ENCODE data around the gene ZBTB25.
A peak's percentile ranks its signal among the peaks of the same experiment; 100 is the strongest.

ZBTB25 gene

DNA sequence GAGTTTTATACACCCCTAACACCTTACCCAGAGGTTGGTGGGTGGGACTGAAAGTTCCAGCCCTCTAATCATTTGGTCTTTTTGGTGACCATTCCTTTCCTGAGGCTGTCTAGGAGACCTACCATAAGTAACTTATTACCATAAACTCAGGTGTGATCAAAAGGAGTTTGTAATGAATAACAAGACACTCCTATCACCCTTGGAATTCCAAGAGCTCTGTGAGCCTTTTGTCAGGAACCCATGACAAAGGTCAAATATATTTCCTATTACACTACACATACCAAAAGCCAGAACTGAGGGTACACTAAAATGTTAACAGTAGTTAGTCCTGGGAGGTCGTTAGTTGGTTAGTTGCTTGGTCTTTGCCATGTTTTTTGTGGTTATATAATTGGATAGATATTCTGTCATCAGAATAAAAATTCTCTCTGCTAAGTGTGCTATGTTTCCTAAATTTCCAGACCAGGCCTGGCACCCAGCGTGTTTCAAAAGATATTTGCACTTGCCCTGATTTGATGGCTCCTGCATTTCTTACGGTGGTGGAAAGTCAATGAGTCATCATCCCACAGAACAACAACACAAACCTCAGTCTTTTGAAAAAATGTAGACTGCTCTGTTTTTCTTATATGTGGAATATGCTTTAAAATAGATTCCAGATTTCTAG, 65.3 kb downstream of the ZBTB25 start:
- DNase-seq: no peak

DNA sequence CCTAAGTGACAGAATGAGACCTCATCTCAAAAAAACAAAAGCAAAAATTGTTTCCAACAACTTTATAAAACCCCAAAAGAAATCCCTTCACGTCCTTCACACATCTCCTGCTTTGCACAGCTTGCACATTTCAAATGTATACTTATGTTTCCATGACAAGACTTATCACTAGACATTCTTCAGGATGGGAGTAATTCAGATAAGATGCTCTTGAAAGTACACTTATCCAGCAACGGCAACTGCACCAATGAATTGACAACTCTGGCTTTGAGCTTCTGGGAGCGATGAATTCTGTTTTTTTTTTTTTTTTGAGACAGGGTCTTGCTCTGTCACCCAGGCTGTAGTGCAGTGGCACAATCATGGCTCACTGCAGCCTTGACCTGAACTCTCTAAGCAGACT, 69.1 kb downstream of the ZBTB25 start:
- DNase-seq: no peak

DNA sequence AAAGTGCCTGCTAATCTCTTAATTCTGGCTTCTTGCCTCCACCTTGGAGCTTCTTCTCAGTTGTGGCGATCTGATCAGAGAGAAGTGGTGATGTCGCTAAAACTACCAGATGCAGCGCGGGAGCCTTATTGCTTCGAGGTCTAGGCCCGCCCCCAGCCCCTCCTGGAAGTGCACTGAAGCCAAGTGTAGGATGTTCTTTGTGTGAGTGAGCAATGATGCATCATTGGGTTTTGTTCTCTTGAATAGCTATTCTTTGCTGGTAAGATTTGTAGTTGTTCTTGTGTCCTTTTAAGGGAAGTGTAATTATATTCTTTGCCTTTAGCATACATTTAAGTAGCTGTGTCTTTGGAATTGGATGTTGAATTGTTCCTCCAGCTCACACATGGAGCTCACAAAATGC, 79.7 kb downstream of the ZBTB25 start:
- DNase-seq: no peak

DNA sequence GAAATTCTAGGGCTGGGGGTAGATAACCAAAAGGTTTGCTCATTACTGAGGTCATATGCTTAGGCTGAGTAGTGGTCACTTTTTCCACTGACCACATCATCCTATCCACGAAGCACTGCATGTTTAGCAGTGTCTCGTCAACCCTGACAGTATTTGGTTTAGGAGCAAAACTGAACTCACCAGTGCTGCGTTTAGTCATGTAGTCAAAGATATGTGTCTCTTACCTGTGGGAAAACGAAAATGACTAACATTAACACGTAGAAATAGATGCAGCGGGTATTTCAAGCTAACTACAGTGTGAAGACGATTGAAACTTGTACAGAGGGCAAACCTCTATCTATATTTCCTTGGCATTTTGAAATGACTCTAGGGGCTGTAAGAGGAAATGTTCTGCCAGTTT, 80.9 kb downstream of the ZBTB25 start:
- DNase-seq: no peak

DNA sequence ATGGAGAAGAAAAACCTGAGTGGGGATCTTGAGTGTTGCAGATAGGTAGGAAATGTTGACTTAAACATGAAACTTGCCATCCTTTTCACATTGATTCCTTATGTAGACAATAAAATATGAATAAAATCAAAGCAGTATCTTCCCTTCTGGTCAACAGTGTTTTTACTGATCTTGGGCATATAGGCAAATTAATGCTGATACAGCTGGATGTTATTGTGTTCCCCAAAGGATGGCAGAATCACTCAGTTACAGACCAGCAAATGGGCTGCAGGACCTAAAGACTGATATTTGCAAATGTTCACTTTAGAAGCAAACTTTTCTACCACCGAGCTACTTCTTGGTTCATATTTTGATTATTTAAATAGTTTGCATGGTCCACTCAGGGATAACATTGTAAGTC, 81.6 kb downstream of the ZBTB25 start:
- DNase-seq: no peak

DNA sequence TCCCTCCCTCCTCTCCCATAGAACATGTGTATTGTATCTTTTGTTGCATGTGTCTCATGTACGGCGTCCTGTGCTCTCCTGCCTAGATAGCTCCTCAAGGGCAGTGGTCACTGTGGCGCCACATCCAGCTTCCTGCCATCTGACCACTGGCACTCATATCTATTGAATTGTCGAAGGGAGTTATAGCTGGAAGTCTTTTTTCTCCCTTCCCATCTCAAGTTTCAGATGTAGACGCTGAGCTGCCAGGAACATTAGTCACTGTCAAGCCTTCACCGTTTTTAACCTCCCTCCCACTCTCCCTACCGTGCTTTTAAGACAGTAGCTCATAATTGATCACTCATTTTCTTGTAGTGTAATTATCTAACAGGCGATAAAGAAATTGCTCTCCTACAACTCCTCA, 82.5 kb downstream of the ZBTB25 start:
- no peak for DNase-seq

DNA sequence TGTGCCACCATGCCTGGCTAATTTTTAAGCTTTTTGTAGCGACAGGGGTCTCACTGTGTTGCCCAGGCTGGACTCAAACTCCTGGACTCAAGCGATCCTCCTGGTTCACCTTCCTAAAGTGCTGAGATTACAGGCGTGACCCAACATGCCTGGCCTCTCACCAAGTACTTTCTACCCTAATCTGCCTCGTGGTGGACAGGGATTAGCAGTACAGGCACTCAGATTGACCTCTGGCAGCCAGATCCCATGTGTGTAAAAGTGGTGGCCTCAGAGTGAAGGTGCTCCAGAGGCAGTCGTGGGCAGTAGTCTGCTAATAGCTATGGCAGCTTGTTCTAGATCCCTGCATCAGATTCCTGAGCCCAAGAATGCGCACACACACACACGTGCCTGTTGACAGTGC, 84.6 kb downstream of the ZBTB25 start:
- DNase-seq: no peak

DNA sequence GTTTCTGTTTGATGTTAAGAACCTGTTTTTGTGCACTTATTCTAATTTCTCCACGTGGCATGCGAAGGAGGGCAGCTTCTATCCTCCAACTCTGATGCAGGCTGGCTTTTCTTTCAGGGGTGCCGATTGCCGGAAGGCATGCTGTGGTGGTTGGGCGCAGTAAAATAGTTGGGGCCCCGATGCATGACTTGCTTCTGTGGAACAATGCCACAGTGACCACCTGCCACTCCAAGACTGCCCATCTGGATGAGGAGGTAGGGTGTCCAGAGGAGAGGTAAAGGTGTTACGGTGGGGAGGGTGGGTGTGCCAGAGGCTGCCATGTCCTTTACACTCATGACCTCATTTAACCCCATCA, 85.9 kb downstream of the ZBTB25 start:
- DNase-seq: no peak

DNA sequence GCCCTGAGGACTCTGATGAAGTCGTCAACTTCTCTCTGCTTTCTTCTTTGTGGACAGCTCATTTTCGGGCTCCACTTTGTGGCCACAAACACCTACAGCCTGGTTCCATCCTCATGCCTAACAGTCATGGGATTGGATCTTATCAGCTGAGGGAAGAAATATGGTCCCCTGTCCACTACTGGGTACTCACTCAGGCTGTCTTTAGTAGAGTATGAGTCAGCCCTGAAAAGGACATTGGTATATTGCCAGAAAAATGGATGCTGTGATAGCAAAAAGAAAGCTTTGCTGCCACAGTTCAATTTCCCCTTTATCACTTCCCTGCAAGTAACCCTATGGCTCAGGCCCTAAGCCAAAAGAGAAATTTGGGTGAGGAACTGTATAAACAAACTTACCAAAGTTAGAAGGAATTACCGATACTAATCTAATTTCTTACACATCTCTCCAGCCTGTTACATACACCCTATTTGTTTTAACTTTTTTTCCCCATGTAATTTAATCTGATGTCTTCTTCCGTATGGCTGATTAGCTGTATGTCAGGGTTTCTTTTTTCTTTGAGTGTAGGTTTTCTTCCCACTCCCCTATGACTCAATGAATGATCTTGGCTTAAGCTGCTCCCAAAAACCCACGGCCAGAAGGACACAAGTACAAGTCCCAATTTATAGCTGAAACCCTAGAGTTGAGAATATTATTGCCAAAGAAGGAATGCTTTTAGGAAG, 86.4 kb downstream of the ZBTB25 start:
- peak; percentile 38 for DNase-seq

DNA sequence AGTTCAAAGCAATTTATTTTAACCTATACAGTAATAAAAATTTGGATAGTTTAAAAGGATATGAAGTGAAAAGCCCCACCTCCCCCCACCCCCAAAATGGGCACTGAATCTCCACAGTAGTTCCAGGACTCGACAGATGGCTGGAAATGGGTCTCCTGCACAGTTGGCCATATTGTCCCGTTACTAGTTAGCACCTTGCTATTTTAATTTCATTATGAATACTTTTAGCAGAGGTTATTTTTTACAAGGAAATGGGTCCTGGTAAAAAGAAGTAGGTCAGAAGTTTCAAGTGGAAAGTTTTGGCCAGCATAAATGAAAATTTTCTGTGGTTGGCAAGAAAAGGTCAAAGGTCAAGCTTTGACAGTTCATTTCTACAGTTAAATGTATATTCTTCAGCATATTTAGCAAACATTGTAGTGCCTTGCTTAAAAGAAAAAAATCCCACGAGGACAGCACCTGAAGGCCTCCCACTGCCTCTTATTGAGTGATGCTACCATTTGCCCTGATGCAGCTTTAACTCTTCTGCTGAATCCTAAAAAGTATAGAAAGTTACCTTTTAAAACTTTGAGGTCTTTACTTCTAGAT, 87.2 kb downstream of the ZBTB25 start:
- DNase-seq: no peak

DNA sequence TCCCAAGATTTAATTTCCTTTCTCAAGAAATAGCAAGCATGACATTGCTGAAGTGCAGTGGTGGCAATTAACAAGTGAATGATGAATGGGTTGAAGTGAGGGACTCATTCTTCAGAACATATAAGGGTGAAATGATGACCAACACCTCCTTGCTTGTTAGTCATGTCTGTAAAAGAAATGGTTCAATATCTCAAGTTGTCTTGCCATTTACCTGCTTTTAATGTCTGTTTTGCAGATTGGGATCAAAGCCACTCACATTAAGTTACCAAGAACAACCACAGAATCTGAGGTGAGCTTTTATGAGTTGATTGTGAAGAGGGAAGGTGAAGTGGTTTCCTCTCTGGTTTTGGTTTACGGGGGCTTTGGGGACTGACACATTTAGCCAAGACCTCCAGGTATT, 91.4 kb downstream of the ZBTB25 start:
- DNase-seq: no peak

DNA sequence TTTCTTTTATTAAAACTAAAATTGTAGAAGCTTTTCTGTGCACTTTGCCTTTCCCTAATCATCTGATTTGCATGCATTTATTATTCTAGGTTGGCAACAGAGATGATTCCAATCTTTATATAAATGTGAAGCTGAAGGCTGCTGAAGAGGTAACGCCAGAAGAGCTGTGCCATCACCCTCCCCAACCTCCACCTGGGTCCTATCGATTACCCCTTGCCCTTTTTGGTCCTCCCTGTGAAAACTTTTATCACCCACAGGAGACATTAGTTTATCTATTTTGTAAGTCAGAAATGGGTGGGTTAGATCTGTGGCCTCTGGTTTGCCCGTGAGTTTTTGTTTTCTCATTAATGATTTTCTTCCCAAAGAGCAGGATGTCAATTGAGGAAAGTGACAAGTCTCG, 92.6 kb downstream of the ZBTB25 start:
- no peak for DNase-seq

DNA sequence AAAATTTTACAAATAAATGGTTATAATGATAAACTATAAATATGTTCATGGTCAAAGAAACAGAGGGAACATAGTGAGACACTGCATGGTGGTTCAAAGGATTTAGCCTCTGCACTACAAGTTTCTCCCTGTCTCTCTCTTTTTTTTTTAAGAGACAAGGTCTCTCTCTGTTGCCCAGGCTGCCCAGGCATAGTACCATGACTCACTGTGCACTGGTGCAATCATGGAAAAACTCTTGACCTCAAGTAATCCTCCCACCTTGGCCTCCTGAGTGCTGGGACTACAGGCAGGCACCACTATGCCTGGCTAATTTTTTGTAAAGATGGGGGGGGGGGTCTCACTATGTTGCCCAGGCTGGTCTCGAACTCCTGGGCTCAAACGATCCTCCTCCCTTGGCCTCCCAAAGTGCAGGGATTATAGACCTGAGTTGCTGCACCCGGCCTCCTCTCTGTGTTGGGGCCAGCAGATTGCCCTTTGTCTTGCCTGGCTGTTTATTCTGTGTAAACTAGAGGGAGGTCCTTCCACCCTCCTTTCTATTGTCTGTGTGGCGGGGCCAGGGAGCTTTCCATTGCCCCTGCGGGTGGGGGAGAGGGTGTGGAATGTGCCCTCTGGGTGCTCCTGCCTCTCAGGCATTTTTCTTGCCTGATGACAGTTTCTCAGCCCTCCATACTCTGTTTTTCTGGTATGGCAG, 93.4 kb downstream of the ZBTB25 start:
- peak; percentile 7 for DNase-seq

DNA sequence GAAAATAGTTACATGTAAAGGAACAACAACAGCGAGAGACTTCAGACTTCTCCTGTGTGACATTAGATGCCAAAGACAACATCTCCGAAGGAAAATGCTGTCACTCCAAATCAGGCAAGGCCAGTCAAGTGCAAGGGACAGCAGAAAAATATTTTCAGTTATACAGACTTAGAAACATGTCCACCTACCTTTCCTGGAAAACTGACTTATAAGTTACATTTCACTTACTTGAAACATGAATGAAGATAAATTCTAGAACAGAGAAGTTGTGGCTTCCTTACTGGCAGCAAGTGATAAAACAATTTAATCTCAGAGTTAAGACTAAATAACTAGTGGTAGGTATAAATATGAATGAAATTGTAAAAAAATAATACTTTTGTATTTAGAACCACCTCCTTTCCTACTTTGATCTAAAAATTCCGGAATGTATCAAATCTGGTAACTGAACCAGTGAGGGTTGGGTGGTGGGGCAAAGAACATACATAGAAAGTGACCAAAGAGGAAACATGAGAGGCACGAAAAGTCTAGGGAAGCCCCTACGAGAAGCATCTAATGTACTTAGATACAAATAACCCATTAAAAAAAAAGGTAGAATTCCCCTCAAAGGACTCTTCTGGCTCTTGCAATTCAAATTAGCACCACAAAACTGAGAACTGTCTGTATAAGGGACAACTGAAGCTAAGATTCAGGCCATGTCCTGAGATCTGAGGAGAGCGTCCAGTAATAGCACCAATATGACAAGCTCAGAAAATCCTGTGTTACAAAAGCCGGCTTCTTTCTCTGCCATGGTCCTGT, 94.3 kb downstream of the ZBTB25 start:
- DNase-seq: no peak

DNA sequence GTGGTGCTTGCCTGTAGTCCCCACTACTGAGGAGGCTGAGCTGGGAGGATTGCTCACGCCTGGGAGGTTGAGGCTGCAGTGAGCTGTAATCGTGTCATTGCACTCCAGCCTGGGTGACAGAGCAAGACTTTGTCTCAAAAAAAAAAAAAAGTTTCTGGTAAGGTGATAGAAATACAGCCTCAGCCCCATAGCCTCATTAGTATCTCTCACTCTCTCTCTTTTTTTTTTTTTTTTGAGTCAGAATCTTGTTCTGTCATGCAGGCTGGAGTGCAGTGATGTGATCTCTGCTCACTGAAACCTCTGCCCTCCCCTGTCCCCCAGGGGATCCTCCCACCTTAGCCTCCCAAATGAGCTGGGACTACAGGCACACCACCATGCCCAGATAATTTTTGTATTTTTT, 96.3 kb downstream of the ZBTB25 start:
- DNase-seq: no peak

DNA sequence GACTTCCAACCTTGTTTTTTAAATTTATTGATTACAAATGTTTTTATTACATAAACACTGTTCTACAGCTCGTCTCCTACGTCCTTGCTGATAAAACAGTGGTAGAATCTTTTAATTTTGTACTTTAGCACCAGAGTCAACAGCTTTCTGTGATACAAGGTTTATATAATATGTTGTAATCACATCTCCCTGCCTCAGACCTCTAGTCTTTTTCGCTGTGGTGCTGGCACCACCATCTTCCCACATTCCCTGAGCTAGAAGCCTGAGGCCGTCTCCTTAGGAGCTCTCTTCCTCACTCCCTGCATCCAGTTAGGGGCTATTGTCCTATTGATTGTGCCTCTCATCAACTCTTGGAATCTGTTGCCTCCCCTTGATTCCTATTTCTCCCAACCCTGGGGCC, 98.3 kb downstream of the ZBTB25 start:
- no peak for DNase-seq

DNA sequence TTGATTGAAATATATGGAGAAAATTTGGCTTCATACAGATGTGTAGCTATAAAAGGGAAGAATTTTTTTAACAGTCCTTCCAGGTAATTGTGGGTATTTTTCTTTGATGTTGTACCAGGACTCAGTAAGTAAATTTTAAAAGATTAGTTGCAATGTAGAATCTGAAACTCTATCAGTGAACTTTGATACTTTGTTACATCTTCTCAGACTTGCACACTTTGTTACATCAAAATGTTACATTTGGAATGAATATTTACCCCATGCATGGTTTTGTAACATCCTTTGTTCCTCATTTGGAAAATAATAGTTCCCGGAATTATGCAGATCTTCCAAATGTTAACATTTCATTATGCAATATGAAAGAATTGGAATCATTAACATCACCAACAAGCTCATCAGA, 101.7 kb downstream of the ZBTB25 start:
- no peak for DNase-seq

DNA sequence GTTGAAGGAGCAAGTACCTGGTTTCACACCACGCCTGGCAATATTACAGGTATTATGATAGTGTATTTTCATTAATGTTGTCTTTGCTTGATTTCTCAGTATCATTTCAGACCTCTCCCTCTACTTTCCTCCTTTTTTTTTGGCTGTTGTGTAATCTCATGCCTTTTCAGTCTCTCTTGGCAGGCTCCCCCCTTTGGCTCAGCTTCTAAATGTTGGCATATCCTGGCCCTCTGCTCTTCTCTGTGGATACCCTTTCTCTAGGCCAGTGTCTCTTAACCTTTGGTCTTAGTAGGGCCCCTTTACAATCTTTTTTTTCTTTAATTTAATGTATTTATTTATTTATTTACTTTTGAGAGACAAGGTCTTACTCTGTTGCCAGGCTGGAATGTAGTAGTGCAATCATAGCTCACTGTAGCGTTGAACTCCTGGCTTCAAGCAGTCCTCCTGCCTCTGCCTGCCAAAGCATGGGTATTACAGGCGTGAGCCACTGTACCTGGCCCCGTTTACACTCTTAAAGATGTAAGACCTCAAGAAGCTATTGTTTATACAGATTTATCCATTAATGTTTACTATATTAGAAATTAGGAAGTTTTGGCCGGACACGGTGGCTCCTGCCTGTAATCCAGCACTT, 102.7 kb downstream of the ZBTB25 start:
- DNase-seq: no peak
